HepG2 (cell line): ENCODE measurements around the gene KNCN. TPM values are rescaled to one million over a fixed set of nuclear protein-coding genes. Genes with fewer than 3 reads are reported as not detected.

ENCODE experiments used
- CTCF ChIP-seq: sonication (generic); formaldehyde crosslinking; IDR thresholded peaks from 2 replicates; pipeline ENCODE4 v1.5.0; 2020; ENCODE audit warnings: mild to moderate bottlenecking, missing genetic modification reagents, moderate library complexity
- DR1 ChIP-seq: sonication (generic); formaldehyde crosslinking; IDR thresholded peaks from 2 replicates; pipeline ENCODE4 v1.8.0; 2021; ENCODE audit warnings: mild to moderate bottlenecking, missing genetic modification reagents, inconsistent platforms
- HMGXB3 ChIP-seq: sonication (generic); formaldehyde crosslinking; IDR thresholded peaks from 2 replicates; pipeline ENCODE4 v1.4.0; 2020; ENCODE audit warnings: missing genetic modification reagents, borderline replicate concordance
- HNRNPH1 ChIP-seq: fragments of 200-400 bp; formaldehyde crosslinking; optimal IDR thresholded peaks from 2 replicates; pipeline ENCODE3; 2017; ENCODE audit warnings: mild to moderate bottlenecking, low read depth, low read length
- HNRNPK ChIP-seq: fragments of 200-400 bp; formaldehyde crosslinking; IDR thresholded peaks from 2 replicates; pipeline ENCODE4 v1.6.1; 2018; ENCODE audit warnings: low read length, low read depth, moderate library complexity, mild to moderate bottlenecking; ENCODE audit not compliant: poor library complexity, severe bottlenecking
- KAT2B ChIP-seq: fragments of 150-350 bp; IDR thresholded peaks from 2 replicates; pipeline ENCODE4 v1.6.1; 2014; ENCODE audit warnings: low read depth, low read length, borderline replicate concordance
- MAFF ChIP-seq: IDR thresholded peaks from 2 replicates; pipeline ENCODE4 v1.6.1; 2011; ENCODE audit warnings: low read depth, low read length, improper control_type of control experiment
- MED1 ChIP-seq: sonication (generic); formaldehyde crosslinking; IDR thresholded peaks from 2 replicates; pipeline ENCODE4 v1.4.0; 2020; ENCODE audit warnings: missing genetic modification reagents
- RELA ChIP-seq: sonication (generic); formaldehyde crosslinking; IDR thresholded peaks from 2 replicates; pipeline ENCODE4 v1.4.0; 2020; ENCODE audit warnings: missing genetic modification reagents
- SNAI1 ChIP-seq: sonication (generic); formaldehyde crosslinking; IDR thresholded peaks from 2 replicates; pipeline ENCODE4 v1.5.0; 2020; ENCODE audit warnings: mild to moderate bottlenecking, missing genetic modification reagents, borderline replicate concordance
- TCF12 ChIP-seq, 2 experiments: fragments of 450-650 bp in 1 of 2; sonication (generic) in 1 of 2; formaldehyde crosslinking in 1 of 2; IDR thresholded peaks; 2 replicates each; pipeline versions ENCODE4 v1.6.1 to v1.8.0; 2017 to 2022; ENCODE audit warnings: antibody characterized with exemption in 1 of 2, mild to moderate bottlenecking in 1 of 2, missing genetic modification reagents in 1 of 2, moderate library complexity in 1 of 2
- ZNF224 ChIP-seq: sonication (generic); formaldehyde crosslinking; IDR thresholded peaks from 2 replicates; pipeline ENCODE4 v1.5.0; 2020; ENCODE audit warnings: mild to moderate bottlenecking, missing genetic modification reagents
- ZNF24 ChIP-seq: fragments of 450-650 bp; IDR thresholded peaks from 2 replicates; pipeline ENCODE4 v1.6.1; 2017; ENCODE audit warnings: antibody characterized with exemption, mild to moderate bottlenecking
- ZNF576 ChIP-seq: sonication (generic); formaldehyde crosslinking; IDR thresholded peaks from 2 replicates; pipeline ENCODE4 v1.4.0; 2020; ENCODE audit warnings: mild to moderate bottlenecking, missing genetic modification reagents
- ZNF710 ChIP-seq: sonication (generic); formaldehyde crosslinking; IDR thresholded peaks from 2 replicates; pipeline ENCODE4 v1.5.0; 2020; ENCODE audit warnings: mild to moderate bottlenecking, missing genetic modification reagents, borderline replicate concordance
- ZNF770 ChIP-seq: sonication (generic); formaldehyde crosslinking; IDR thresholded peaks from 2 replicates; pipeline ENCODE4 v1.5.0; 2020; ENCODE audit warnings: mild to moderate bottlenecking, missing genetic modification reagents
- ZNF772 ChIP-seq: sonication (generic); formaldehyde crosslinking; IDR thresholded peaks from 2 replicates; pipeline ENCODE4 v1.5.0; 2020; ENCODE audit warnings: mild to moderate bottlenecking, missing genetic modification reagents
- ZNF891 ChIP-seq: sonication (generic); formaldehyde crosslinking; IDR thresholded peaks from 2 replicates; pipeline ENCODE4 v1.5.0; 2020; ENCODE audit warnings: mild to moderate bottlenecking, missing genetic modification reagents
- polyA plus RNA-seq, 8 experiments: library from polyadenylated mRNA; depleted of rRNA in 3 of 8; stranded (reverse) in 7 of 8; unstranded in 1 of 8; fragments of >200 nt; fragmentation: Illumina TruSeq in 4 of 8; extraction: Trizol in 4 of 8; gene quantifications; 2 replicates each; pipeline versions ENCODE4 v1.2.1 to v1.2.3, GENCODE V29; 2011 to 2016; ENCODE audit warnings: low read depth in 4 of 8, missing spikeins in 1 of 8, mixed read lengths in 1 of 8; ENCODE audit not compliant: insufficient read depth in 1 of 8
- total RNA-seq, 5 experiments: library from RNA; depleted of rRNA; stranded (reverse); fragments of >200 nt; fragmentation: Illumina TruSeq; extraction: Trizol; gene quantifications; 2 replicates each; pipeline ENCODE4 v1.2.3, GENCODE V29; 2016; ENCODE audit warnings: low read depth in 1 of 5

Gene KNCN
- total and polyA plus RNA-seq, 2 of the 13 experiments (the other 11 are each of a cell fraction or from before 2014, with no cell fraction given) = not detected

- peak; percentile 31; the same call in 1 of the 2 replicates for TF ChIP-seq CTCF (CRISPR knock-in tag)
- TF ChIP-seq ZNF710 (CRISPR knock-in tag) = no peak
- 0 out of 2 replicates have a peak, but pooled peaks have one; percentile 30 for TF ChIP-seq ZNF770 (CRISPR knock-in tag)
- no peak for TF ChIP-seq ZNF772 (CRISPR knock-in tag)
- TF ChIP-seq KAT2B = no peak
- peak; percentile 80; the same call in 1 of the 2 replicates for TF ChIP-seq ZNF576 (CRISPR knock-in tag)
- no peak for TF ChIP-seq TCF12 (IDR thresholded peaks at IDR 0.05)
- no peak for TF ChIP-seq TCF12 (CRISPR knock-in tag; IDR thresholded peaks at IDR 0.05)
- no peak for TF ChIP-seq ZNF224
- TF ChIP-seq HNRNPK = no peak
- TF ChIP-seq RELA (CRISPR knock-in tag) = no peak
- TF ChIP-seq MED1 (CRISPR knock-in tag) = no peak
- no peak for TF ChIP-seq HMGXB3 (CRISPR knock-in tag)
- no peak for TF ChIP-seq MAFF
- TF ChIP-seq ZNF891 (CRISPR knock-in tag) = no peak
- no peak for TF ChIP-seq SNAI1
- no peak for TF ChIP-seq DR1
- no peak for TF ChIP-seq HNRNPH1
- TF ChIP-seq ZNF24 = no peak
These were observed 2.1 kb upstream of the KNCN start (continued) for GRCh38 chr1:46553506-46553905.
